Right forelimb (tissue), 1 donor: Measurements from ENCODE around the gene CYP2J2.
"Not testable (repeated sequence)": the region's sequence is repeated elsewhere in the genome, so short reads cannot be mapped to it uniquely, and the experiment has no call there.

Experiments
- DNase-seq: peaks from one replicate; pipeline ENCODE4 v3.0.0-alpha.2; 2018

The CYP2J2 gene

DNA sequence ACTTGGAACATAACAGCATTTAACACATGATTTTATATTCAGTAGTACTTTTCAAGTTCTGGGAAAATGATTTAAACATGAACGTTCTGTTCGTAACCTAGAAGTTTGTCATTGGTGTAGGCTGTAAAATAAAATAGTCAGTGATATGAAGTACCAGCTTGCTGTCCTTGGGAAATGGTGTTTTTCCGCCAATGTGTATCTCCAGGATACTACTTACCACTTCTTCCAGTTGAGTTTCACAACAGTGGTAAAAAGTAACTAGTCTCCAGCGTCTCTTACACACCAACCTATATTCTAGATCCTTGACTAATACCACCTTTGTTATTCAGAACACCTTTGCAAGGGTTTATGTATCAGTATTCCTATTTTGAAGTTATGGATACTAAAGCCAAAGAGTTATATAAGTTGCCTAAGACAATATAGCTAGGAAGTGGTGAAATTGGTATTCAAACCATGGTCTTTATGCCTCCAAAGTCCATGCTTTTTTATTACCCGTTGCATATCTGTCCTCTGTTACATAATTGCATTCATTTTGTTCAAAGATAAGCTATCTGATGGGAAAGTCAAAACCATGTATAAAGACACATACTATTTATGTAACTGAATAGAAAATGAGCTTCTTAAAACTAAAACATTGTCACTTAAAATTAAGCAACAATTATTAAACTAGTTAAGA lies 68.8 kb downstream of the CYP2J2 start:
- DNase-seq, result no peak

DNA sequence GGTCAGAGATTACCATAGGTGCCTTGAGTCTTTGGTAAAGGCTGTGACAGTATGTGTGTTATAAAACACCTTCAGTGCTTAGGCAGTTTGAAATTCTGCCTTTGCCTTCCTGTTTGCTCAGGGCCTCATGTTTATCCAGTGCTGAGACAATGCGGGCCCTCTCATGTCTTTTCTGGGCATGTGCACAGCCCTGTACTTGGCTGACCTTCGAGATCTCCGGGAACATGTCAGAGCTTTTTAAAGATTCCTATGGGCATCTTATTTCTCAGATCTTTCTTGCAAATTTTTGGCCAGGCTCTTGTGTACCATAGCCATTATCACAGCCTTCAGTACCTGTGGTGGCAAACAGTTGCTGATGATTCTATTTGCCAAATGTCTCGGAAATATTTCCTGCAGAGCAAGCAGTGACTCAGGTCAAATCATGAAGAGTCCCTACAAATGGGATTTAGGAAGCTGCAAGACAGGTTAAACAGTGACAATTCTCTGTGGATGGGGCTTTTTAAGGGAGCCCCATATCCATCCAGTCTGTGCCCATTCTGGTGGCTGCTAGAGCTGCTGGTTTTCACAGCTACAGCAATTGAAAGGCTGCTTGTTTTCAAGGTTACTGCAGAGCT lies 69.7 kb downstream of the CYP2J2 start:
- no peak for DNase-seq

DNA sequence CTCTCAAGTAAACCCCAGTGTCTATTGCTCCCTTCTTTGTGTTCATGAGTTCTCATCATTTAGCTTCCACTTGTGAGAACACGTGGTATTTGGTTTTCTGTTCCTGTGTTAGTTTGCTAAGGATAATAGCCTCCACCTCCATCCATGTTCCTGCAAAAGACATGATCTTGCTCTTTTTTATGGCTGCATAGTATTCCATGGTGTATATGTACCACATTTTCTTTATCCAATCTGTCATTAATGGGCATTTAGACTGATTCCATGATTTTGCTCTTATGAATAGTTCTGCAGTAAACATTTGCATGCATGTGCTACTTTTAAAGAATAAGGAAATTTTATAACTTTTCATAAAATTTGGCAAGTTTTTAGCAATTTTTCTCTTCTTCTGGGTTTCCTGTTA lies 71.3 kb downstream of the CYP2J2 start:
- not testable (repeated sequence) for DNase-seq

DNA sequence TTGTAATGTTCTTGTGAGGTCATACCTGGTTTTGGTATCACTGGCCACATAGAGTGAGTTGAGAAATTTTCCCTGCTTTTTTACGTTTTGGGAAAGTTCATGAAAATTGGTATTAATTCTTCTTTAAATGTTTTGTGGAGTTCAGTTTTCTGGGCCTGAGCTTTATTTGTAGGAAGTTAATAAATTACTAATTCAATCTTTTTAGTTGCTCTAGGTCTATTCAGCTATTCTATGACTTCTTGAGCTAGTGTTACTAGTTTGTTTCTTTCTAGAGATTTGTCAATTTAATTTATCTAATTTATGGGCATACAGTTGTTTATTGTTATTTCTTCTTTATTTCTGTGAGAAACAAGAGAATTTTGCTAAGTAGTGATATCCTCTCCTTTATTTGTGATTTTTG lies 74.5 kb downstream of the CYP2J2 start:
- no peak for DNase-seq

DNA sequence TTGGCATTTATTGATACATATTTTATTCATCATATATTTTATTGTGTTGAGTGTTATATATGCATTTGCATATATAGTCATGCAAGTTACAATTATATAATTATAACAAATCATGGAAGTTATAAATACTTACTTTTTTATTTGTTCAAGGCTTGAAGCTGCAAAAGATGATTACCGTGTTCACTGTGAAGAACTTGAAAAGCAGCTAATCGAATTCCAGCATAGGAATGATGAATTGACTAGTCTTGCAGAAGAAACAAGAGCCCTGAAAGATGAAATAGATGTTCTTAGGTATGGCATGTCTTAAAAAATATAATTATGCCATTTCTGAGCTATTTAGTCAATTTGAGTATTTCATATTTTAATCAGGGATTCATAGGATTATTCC lies 79.7 kb downstream of the CYP2J2 start:
- DNase-seq, result no peak

DNA sequence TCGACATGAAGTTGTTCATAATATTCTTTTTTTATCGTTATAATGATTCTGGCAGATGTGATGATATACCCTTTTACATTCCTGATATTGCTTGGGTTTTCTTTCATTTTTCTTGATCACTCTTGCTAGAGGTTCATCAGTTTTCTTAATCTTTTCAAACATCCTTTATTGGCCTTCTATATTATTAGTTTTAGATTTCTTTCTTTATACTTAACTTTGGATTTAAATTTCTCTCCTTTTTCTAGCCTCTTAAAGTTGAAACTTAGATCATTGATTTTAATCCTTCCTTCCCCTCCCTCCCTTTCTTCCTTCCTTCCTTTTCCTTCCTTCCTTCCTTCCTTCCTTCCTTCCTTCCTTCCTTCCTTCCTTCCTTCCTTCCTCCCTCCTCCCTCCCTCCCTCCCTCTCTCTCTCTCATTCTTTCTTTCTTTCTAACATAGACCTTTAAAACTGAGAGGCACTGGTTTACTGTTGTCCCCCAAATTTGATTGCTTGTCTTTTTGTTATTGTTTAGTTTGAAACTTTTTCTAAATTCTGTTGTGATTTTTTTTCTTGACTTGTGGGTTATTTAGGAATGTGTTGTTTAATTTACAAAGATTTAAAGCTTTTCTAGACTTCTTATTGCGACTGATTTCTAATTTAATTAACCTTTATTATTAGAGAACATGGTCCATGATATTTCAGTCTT lies 80.2 kb downstream of the CYP2J2 start:
- DNase-seq, result no peak

DNA sequence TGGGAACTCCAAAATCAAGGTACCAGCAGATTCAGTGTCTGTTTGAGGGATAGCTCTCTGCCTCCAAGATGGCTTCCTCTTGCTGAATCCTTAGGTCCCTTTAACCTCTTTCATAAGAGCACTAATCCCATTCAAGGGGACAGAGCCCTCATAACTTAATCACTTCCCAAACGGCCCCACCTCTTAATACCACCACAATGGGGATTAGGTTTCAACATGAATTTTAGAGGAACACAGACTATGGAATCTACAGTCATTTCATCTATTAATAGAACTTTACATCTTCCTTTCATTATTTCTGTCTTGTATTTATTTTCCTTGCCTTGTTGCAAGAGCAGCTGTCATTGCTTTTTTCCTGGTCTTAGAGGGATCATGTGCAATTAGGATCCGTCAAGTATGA lies 81.5 kb downstream of the CYP2J2 start:
- DNase-seq, result no peak
